ENCODE results near the gene IL17RB.

IL17RB gene

GRCh38 chr3:53811143-53811927 is 35.0 kb upstream of the IL17RB start:
- DNase-seq (ENCODE audit: low read depth in 2 of 2) = no peak

GRCh38 chr3:53812434-53812833 is 33.9 kb upstream of the IL17RB start:
- no peak for DNase-seq (ENCODE audit: low read depth in 2 of 2)

- DNase-seq (ENCODE audit: low read depth in 2 of 2) = no peak
Measured at GRCh38 chr3:53813229-53813628, 33.1 kb upstream of the IL17RB start.

GRCh38 chr3:53813876-53814275 is 32.5 kb upstream of the IL17RB start:
- DNase-seq (ENCODE audit: low read depth in 2 of 2) = no peak

GRCh38 chr3:53815067-53815466 is 31.3 kb upstream of the IL17RB start:
- DNase-seq (ENCODE audit: low read depth in 2 of 2) = no peak

- DNase-seq (ENCODE audit: low read depth in 2 of 2) = no peak
Measured at GRCh38 chr3:53815651-53816050, 30.7 kb upstream of the IL17RB start.

- no peak for DNase-seq (ENCODE audit: low read depth in 2 of 2)
Measured at GRCh38 chr3:53816425-53816824, 29.9 kb upstream of the IL17RB start.

GRCh38 chr3:53817211-53817610 is 29.2 kb upstream of the IL17RB start:
- no peak for DNase-seq (ENCODE audit: low read depth in 2 of 2)

GRCh38 chr3:53817809-53818208 is 28.6 kb upstream of the IL17RB start:
- DNase-seq (ENCODE audit: low read depth in 2 of 2) = no peak

GRCh38 chr3:53818221-53819162 is 27.9 kb upstream of the IL17RB start:
- DNase-seq (ENCODE audit: low read depth in 2 of 2) = no peak

GRCh38 chr3:53819163-53819868 is 27.1 kb upstream of the IL17RB start:
- no peak for DNase-seq (ENCODE audit: low read depth in 2 of 2)

GRCh38 chr3:53820084-53820483 is 26.3 kb upstream of the IL17RB start:
- no peak for DNase-seq (ENCODE audit: low read depth in 2 of 2)

GRCh38 chr3:53820756-53821580 is 25.4 kb upstream of the IL17RB start:
- DNase-seq (ENCODE audit: low read depth in 2 of 2) = no peak

GRCh38 chr3:53821631-53822121 is 24.7 kb upstream of the IL17RB start:
- DNase-seq (ENCODE audit: low read depth in 2 of 2) = no peak

- DNase-seq (ENCODE audit: low read depth in 2 of 2) = no peak
Measured at GRCh38 chr3:53822331-53822741, 24.0 kb upstream of the IL17RB start.

- DNase-seq (ENCODE audit: low read depth in 2 of 2) = no peak
Measured at GRCh38 chr3:53823026-53823955, 23.1 kb upstream of the IL17RB start.

GRCh38 chr3:53823956-53824657 is 22.3 kb upstream of the IL17RB start:
- no peak for DNase-seq (ENCODE audit: low read depth in 2 of 2)

- DNase-seq (ENCODE audit: low read depth in 2 of 2) = no peak
Measured at GRCh38 chr3:53824795-53825194, 21.6 kb upstream of the IL17RB start.

GRCh38 chr3:53826048-53826447 is 20.3 kb upstream of the IL17RB start:
- DNase-seq (ENCODE audit: low read depth in 2 of 2) = no peak

All from stimulated activated CD8-positive, alpha-beta memory T cell treated with anti-CD3 and anti-CD28 coated beads, Interleukin-2, amount 100 ng/mL, for 1 hour (primary cell).